GM23338 (cell line): Measurements from ENCODE around the gene GABRB3. TPM values are rescaled to one million over a fixed set of nuclear protein-coding genes. Genes with fewer than 3 reads are reported as not detected.

Experiments used
- ATAC-seq: fragments of 200-7000 bp; cut with Tn5 transposase; 3 replicates; pipeline ENCODE4 v1.9.1; 2020
- DNase-seq: peaks from one replicate; pipeline ENCODE4 v3.0.0-alpha.2; 2015; ENCODE audit warnings: low spot score
- H2AFZ ChIP-seq: fragments of 200-600 bp; sonication (generic); 2 replicates; pipeline ENCODE4 v1.8.0; 2016; ENCODE audit warnings: antibody characterized with exemption, mild to moderate bottlenecking, moderate library complexity
- H3F3A ChIP-seq: fragments of 200-600 bp; sonication (generic); replicated peaks from 2 replicates; pipeline ENCODE4 v1.8.0; 2017; ENCODE audit warnings: antibody characterized with exemption, mixed run types, low read depth
- H3K27ac ChIP-seq: fragments of 200-600 bp; sonication (generic); 2 replicates; pipeline ENCODE4 v1.6.1; 2016; ENCODE audit warnings: low read depth
- H3K27me3 ChIP-seq: fragments of 200-600 bp; sonication (generic); 2 replicates; pipeline ENCODE4 v1.8.0; 2016; ENCODE audit warnings: mild to moderate bottlenecking, mixed run types, moderate library complexity; ENCODE audit not compliant: insufficient read depth
- H3K36me3 ChIP-seq: fragments of 200-600 bp; sonication (generic); 2 replicates; pipeline ENCODE4 v1.8.0; 2016; ENCODE audit warnings: mild to moderate bottlenecking; ENCODE audit not compliant: insufficient read depth
- H3K4me1 ChIP-seq: fragments of 200-600 bp; sonication (generic); 2 replicates; pipeline ENCODE4 v1.8.0; 2016; ENCODE audit warnings: mild to moderate bottlenecking, moderate library complexity; ENCODE audit not compliant: insufficient read depth
- H3K4me2 ChIP-seq: fragments of 200-600 bp; sonication (generic); 2 replicates; pipeline ENCODE4 v1.7.1; 2017; ENCODE audit warnings: mixed run types
- H3K4me3 ChIP-seq: fragments of 200-600 bp; sonication (generic); 2 replicates; pipeline ENCODE4 v1.6.1; 2016; ENCODE audit warnings: mixed run types
- H3K79me2 ChIP-seq: fragments of 200-600 bp; sonication (generic); replicated peaks from 2 replicates; pipeline ENCODE4 v1.8.0; 2017; ENCODE audit warnings: mild to moderate bottlenecking; ENCODE audit not compliant: insufficient read depth
- H3K9me2 ChIP-seq: fragments of 200-600 bp; sonication (generic); 2 replicates; pipeline ENCODE4 v1.8.0; 2017; ENCODE audit not compliant: insufficient read depth
- H4K20me1 ChIP-seq: fragments of 200-600 bp; sonication (generic); replicated peaks from 2 replicates; pipeline ENCODE4 v1.8.0; 2017; ENCODE audit warnings: mild to moderate bottlenecking; ENCODE audit not compliant: insufficient read depth
- H3K27ac Mint-ChIP-seq: 2 replicates; pipeline ENCODE4 v1.8.0; 2020; ENCODE audit warnings: inconsistent platforms, mild to moderate bottlenecking, moderate library complexity, mixed read lengths
- H3K27me3 Mint-ChIP-seq: 3 replicates; pipeline ENCODE4 v1.8.0; 2022; ENCODE audit warnings: low read depth, mild to moderate bottlenecking, moderate library complexity, mixed read lengths, inconsistent platforms; ENCODE audit not compliant: insufficient read depth, poor library complexity
- H3K36me3 Mint-ChIP-seq: 3 replicates; pipeline ENCODE4 v1.8.0; 2021; ENCODE audit warnings: low read depth, mild to moderate bottlenecking, inconsistent platforms, moderate library complexity, mixed read lengths
- H3K4me1 Mint-ChIP-seq: 3 replicates; pipeline ENCODE4 v1.8.0; 2020; ENCODE audit warnings: mild to moderate bottlenecking, inconsistent platforms, mixed read lengths
- H3K4me3 Mint-ChIP-seq: 3 replicates; pipeline ENCODE4 v1.8.0; 2021; ENCODE audit warnings: moderate library complexity, mild to moderate bottlenecking, inconsistent platforms, mixed read lengths
- H3K9me3 Mint-ChIP-seq: 3 replicates; pipeline ENCODE4 v1.8.0; 2020; ENCODE audit warnings: moderate library complexity, mild to moderate bottlenecking, inconsistent platforms, mixed read lengths
- CREB1 ChIP-seq: fragments of 250-450 bp; sonication (Bioruptor Pico); IDR thresholded peaks from 2 replicates; pipeline ENCODE4 v1.5.0; 2020; ENCODE audit warnings: low read depth, mild to moderate bottlenecking, moderate library complexity
- CTCF ChIP-seq, 2 experiments: fragments of 200-600 bp in 1 of 2; sonication (generic) in 1 of 2; conservative IDR thresholded peaks; 2 replicates each; pipeline versions ENCODE4 v1.5.1 to v1.6.1; 2016 to 2017; ENCODE audit warnings: antibody characterized with exemption in 2 of 2, low read depth in 2 of 2, mild to moderate bottlenecking in 2 of 2, moderate library complexity in 1 of 2
- ETS1 ChIP-seq: IDR thresholded peaks from 2 replicates; pipeline ENCODE4 v1.6.1; 2016; ENCODE audit warnings: antibody characterized with exemption
- EZH2 ChIP-seq: fragments of 200-600 bp; sonication (generic); IDR thresholded peaks from one replicate; pipeline ENCODE4 v1.8.0; 2017; ENCODE audit warnings: antibody characterized with exemption, mild to moderate bottlenecking, low read depth; ENCODE audit not compliant: unreplicated experiment
- EZH2phosphoT487 ChIP-seq: fragments of 200-600 bp; sonication (generic); IDR thresholded peaks from one replicate; pipeline ENCODE4 v1.8.1; 2018; ENCODE audit warnings: antibody characterized with exemption; ENCODE audit not compliant: unreplicated experiment
- JUNB ChIP-seq: IDR thresholded peaks from one replicate; pipeline ENCODE4 v1.6.1; 2016; ENCODE audit warnings: antibody characterized with exemption; ENCODE audit not compliant: unreplicated experiment
- NANOG ChIP-seq: IDR thresholded peaks from 2 replicates; pipeline ENCODE4 v1.6.1; 2016; ENCODE audit warnings: antibody characterized with exemption, borderline replicate concordance
- POLR2AphosphoS5 ChIP-seq: IDR thresholded peaks from 2 replicates; pipeline ENCODE4 v1.6.1; 2016; ENCODE audit warnings: antibody characterized with exemption, low read depth
- REST ChIP-seq: IDR thresholded peaks from one replicate; pipeline ENCODE4 v1.6.1; 2018; ENCODE audit warnings: antibody characterized with exemption; ENCODE audit not compliant: unreplicated experiment
- STAT1 ChIP-seq: IDR thresholded peaks from one replicate; pipeline ENCODE4 v1.6.1; 2016; ENCODE audit warnings: antibody characterized with exemption; ENCODE audit not compliant: unreplicated experiment
- ZNF114 ChIP-seq: fragments of 250-450 bp; sonication (Bioruptor Pico); IDR thresholded peaks from 2 replicates; pipeline ENCODE4 v1.5.0; 2020; ENCODE audit warnings: mild to moderate bottlenecking, moderate library complexity
- ZNF331 ChIP-seq: fragments of 250-450 bp; sonication (Bioruptor Pico); IDR thresholded peaks from 2 replicates; pipeline ENCODE4 v1.5.0; 2020; ENCODE audit warnings: low read depth, mild to moderate bottlenecking, moderate library complexity
- ZNF462 ChIP-seq: fragments of 250-450 bp; sonication (Bioruptor Pico); IDR thresholded peaks from 2 replicates; pipeline ENCODE4 v1.5.0; 2020; ENCODE audit warnings: mild to moderate bottlenecking, moderate library complexity
- polyA plus RNA-seq: library from polyadenylated mRNA; unstranded; fragments of >200 nt; fragmentation: Nextera tagmentation; extraction: Ambion mirVana; gene quantifications from 2 replicates; pipeline ENCODE4 v1.2.1, GENCODE V29; 2016
- total RNA-seq: library from RNA; depleted of rRNA; stranded (reverse); fragments of >200 nt; shearing (Covaris generic); gene quantifications from 2 replicates; pipeline ENCODE4 v1.2.3, GENCODE V29; 2014

GABRB3 gene
- total and polyA plus RNA-seq, 2 experiments from 2014 or later: 56.5 to 131 TPM

GRCh38 chr15:26639966-26640365 lies 132.9 kb downstream of the GABRB3 start:
- Histone ChIP-seq H4K20me1 (peaks cover 6% of the 10 kb centered on the region; the same call in 1 of the 2 replicates), H3K27me3 (no peaks in the 10 kb centered on the region), H3K36me3 (no peaks in the 10 kb centered on the region), H3K79me2 (peaks cover 82% of the 10 kb centered on the region), H3F3A (no peaks in the 10 kb centered on the region), H2AFZ (no peak overlapping the region), H3K4me3 (no peak overlapping the region; the same call in 1 of the 2 replicates), H3K27ac (no peak overlapping the region), H3K9me2 (peaks cover 32% of the 10 kb centered on the region), H3K4me1 (peaks cover 31% of the 10 kb centered on the region), H3K4me2 (peak overlapping the region; percentile 19)
- Mint-ChIP-seq H3K4me1 (peaks cover 82% of the 10 kb centered on the region), H3K4me3 (no peak overlapping the region), H3K9me3 (no peaks in the 10 kb centered on the region), H3K36me3 (peaks cover 30% of the 10 kb centered on the region), H3K27ac (peak overlapping the region; percentile 44; the same call in 1 of the 2 replicates), H3K27me3 (peaks cover 12% of the 10 kb centered on the region)
- TF ChIP-seq REST (no peak), EZH2 (no peak), ZNF331 (no peak), STAT1 (no peak), ZNF462 (CRISPR knock-in tag) (no peak), CREB1 (CRISPR knock-in tag) (no peak), POLR2AphosphoS5 (no peak), EZH2phosphoT487 (no peak), CTCF (conservative IDR thresholded peaks at IDR 0.05; ENCODE audit: low read depth in 2 of 2) (no peak), ETS1 (no peak), ZNF114 (CRISPR knock-in tag) (no peak), NANOG (no peak), JUNB (no peak)
- DNase-seq: peak; percentile 52
- peak; percentile 54 for ATAC-seq
